OCI-LY1 (cell line): ENCODE measurements around the gene PAX8.

Source experiments
- H2AFZ ChIP-seq: fragments of 200-600 bp; sonication (generic), shearing (Covaris generic); 2 replicates; pipeline ENCODE4 v1.6.0; 2014; ENCODE audit warnings: antibody characterized with exemption, mild to moderate bottlenecking, low read length
- H3F3A ChIP-seq: fragments of 200-600 bp; sonication (generic), shearing (Covaris generic); 2 replicates; pipeline ENCODE4 v1.6.0; 2014; ENCODE audit warnings: mild to moderate bottlenecking, antibody characterized with exemption, low read length, moderate library complexity; ENCODE audit not compliant: insufficient read depth
- H3K27ac ChIP-seq: fragments of 200-600 bp; sonication (generic); 2 replicates; pipeline ENCODE4 v1.5.1; 2014; ENCODE audit warnings: low read length, mixed run types, mild to moderate bottlenecking, low read depth; ENCODE audit not compliant: poor library complexity, severe bottlenecking
- H3K27me3 ChIP-seq: fragments of 200-600 bp; sonication (generic); 2 replicates; pipeline ENCODE4 v1.6.0; 2014; ENCODE audit warnings: antibody characterized with exemption, mild to moderate bottlenecking, low read length, moderate library complexity; ENCODE audit not compliant: insufficient read depth
- H3K36me3 ChIP-seq: fragments of 200-600 bp; sonication (generic); 2 replicates; pipeline ENCODE4 v1.6.1; 2014; ENCODE audit warnings: mild to moderate bottlenecking, antibody characterized with exemption, low read length, moderate library complexity, mixed read lengths; ENCODE audit not compliant: insufficient read depth
- H3K4me1 ChIP-seq: fragments of 200-600 bp; sonication (generic); 2 replicates; pipeline ENCODE4 v1.5.1; 2014; ENCODE audit warnings: mild to moderate bottlenecking, low read length, moderate library complexity; ENCODE audit not compliant: insufficient read depth, severe bottlenecking
- H3K4me2 ChIP-seq: fragments of 200-600 bp; sonication (generic), shearing (Covaris generic); 2 replicates; pipeline ENCODE4 v1.6.1; 2014; ENCODE audit warnings: low read length
- H3K4me3 ChIP-seq: fragments of 200-600 bp; sonication (generic); 2 replicates; pipeline ENCODE4 v1.5.1; 2014; ENCODE audit warnings: low read length, low read depth, mild to moderate bottlenecking, mixed read lengths; ENCODE audit not compliant: poor library complexity, severe bottlenecking
- H3K79me2 ChIP-seq: fragments of 200-600 bp; shearing (Covaris generic); 2 replicates; pipeline ENCODE4 v1.6.1; 2016; ENCODE audit warnings: mixed run types, low read length, mixed read lengths; ENCODE audit not compliant: insufficient read depth
- H3K9ac ChIP-seq: fragments of 200-600 bp; sonication (generic), shearing (Covaris generic); 2 replicates; pipeline ENCODE4 v1.6.1; 2014; ENCODE audit warnings: mild to moderate bottlenecking, low read length, mixed read lengths
- H3K9me2 ChIP-seq: fragments of 200-600 bp; sonication (generic), shearing (Covaris generic); 2 replicates; pipeline ENCODE4 v1.6.1; 2014; ENCODE audit warnings: low read depth, mild to moderate bottlenecking, low read length, mixed read lengths
- H3K9me3 ChIP-seq: fragments of 200-600 bp; shearing (Covaris generic); 2 replicates; pipeline ENCODE4 v1.6.1; 2014; ENCODE audit warnings: low read length, mixed read lengths
- H4K20me1 ChIP-seq: fragments of 200-600 bp; sonication (generic), shearing (Covaris generic); 2 replicates; pipeline ENCODE4 v1.6.0; 2016; ENCODE audit warnings: mild to moderate bottlenecking, low read length; ENCODE audit not compliant: insufficient read depth
- EZH2 ChIP-seq: fragments of 200-600 bp; sonication (generic), shearing (Covaris generic); IDR thresholded peaks from 2 replicates; pipeline ENCODE4 v1.8.0; 2017; ENCODE audit warnings: borderline replicate concordance, mixed run types, mild to moderate bottlenecking, antibody characterized with exemption, low read length, moderate library complexity, mixed read lengths
- TF ChIP-seq, protein P1 (sequence below): fragments of 200-600 bp; sonication (generic), shearing (Covaris generic); IDR thresholded peaks from 2 replicates; pipeline ENCODE4 v1.5.1; 2017; ENCODE audit warnings: mild to moderate bottlenecking, antibody characterized with exemption, low read length, moderate library complexity, mixed read lengths

Gene PAX8

DNA sequence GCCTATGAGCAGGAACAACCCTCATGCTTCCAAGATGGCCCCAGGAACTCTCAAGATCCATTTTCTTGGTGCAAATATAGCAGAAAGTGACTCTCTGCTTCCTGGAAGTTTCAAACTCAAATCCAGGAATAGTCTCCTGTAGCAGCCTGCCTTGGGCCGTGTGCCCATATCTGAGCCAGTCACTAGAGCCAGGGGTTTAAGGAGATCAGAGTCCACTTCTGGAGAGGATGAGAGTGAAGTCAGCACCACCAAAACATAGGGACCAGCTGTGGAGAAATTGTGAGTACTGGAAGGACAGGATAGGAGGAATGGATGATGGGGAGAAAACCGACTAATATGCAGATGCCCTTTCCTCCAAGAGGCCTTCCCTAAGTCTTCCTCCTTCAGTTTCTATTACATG lies 71.7 kb downstream of the PAX8 start:
- no peak for TF ChIP-seq EZH2
- TF ChIP-seq, protein P1, sequence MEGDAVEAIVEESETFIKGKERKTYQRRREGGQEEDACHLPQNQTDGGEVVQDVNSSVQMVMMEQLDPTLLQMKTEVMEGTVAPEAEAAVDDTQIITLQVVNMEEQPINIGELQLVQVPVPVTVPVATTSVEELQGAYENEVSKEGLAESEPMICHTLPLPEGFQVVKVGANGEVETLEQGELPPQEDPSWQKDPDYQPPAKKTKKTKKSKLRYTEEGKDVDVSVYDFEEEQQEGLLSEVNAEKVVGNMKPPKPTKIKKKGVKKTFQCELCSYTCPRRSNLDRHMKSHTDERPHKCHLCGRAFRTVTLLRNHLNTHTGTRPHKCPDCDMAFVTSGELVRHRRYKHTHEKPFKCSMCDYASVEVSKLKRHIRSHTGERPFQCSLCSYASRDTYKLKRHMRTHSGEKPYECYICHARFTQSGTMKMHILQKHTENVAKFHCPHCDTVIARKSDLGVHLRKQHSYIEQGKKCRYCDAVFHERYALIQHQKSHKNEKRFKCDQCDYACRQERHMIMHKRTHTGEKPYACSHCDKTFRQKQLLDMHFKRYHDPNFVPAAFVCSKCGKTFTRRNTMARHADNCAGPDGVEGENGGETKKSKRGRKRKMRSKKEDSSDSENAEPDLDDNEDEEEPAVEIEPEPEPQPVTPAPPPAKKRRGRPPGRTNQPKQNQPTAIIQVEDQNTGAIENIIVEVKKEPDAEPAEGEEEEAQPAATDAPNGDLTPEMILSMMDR, result no peak
- Histone ChIP-seq H3K4me2 (no peak overlapping the region), H3K4me1 (no peaks in the 10 kb centered on the region), H3K9ac (no peak overlapping the region), H3K4me3 (no peak overlapping the region), H2AFZ (no peak overlapping the region), H4K20me1 (no peaks in the 10 kb centered on the region), H3K9me3 (no peaks in the 10 kb centered on the region), H3K27ac (no peak overlapping the region), H3K9me2 (no peaks in the 10 kb centered on the region), H3K36me3 (peaks cover 11% of the 10 kb centered on the region; the same call in 1 of the 2 replicates), H3F3A (no peaks in the 10 kb centered on the region), H3K27me3 (no peaks in the 10 kb centered on the region), H3K79me2 (no peaks in the 10 kb centered on the region)

DNA sequence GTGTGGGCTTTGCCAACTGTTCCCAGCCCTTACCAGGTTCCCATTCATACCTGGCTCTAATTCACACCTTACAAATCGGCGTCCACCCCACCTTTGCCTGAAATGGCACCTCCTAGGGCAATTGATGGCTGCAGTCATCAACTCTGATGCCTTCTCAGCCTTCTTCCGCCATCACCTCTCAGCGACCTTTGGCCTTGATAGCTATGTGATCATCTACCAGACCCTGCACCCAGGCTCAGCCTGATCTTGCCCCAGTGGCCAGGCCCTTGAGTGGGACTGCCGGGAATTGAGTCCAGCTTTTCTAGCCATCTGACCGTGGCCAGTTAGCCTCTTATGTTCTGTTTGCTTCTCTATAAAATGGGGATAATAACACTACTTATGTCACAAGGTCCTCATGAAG lies 72.5 kb downstream of the PAX8 start:
- H3K79me2 ChIP-seq, result no peaks in the 10 kb centered on the region
- TF ChIP-seq, protein P1, result no peak
- TF ChIP-seq EZH2, result no peak
- H3K4me3 ChIP-seq, result no peak overlapping the region
- H4K20me1 ChIP-seq, result no peaks in the 10 kb centered on the region
- no peaks in the 10 kb centered on the region for H3K4me1 ChIP-seq
- H3K4me2 ChIP-seq, result no peak overlapping the region
- no peak overlapping the region for H2AFZ ChIP-seq
- H3K9me2 ChIP-seq, result no peaks in the 10 kb centered on the region
- H3K27ac ChIP-seq, result no peak overlapping the region
- H3F3A ChIP-seq, result no peaks in the 10 kb centered on the region
- no peaks in the 10 kb centered on the region for H3K27me3 ChIP-seq
- peaks cover 18% of the 10 kb centered on the region; the same call in 1 of the 2 replicates for H3K36me3 ChIP-seq
- no peak overlapping the region for H3K9ac ChIP-seq
- H3K9me3 ChIP-seq, result no peaks in the 10 kb centered on the region

DNA sequence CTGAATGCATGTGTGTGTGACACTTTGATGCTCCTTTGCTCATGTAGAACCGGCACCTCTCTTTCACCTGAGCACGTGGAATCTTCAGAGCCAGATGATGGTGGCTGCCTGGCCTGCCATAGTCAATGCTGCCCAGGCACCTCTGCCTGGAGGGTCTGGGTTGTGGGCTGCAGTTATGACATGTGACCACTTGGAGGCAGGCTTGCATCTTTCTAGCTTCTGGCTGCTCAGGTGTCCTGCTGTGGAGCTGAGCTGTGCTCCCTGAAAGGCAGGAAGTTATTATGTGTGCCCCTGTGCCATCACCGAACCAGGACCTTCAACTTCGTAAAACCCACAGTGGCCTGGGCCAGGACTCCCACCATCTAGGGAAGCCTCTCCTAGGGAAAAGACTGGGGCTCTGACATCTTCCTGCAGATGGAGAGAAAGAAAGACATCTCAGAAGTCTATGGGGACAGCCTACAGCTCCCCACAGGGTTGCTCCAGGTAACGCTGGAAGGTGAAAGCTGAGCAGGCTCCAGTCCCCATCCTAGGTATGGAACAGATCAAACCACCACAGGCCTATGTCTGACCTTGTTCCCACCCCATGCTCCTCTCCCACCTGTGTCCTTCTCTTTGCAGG lies 74.7 kb downstream of the PAX8 start:
- Histone ChIP-seq H3K4me3 (no peak overlapping the region), H3K36me3 (peaks cover 40% of the 10 kb centered on the region), H3F3A (no peaks in the 10 kb centered on the region), H2AFZ (no peak overlapping the region), H3K9me3 (no peaks in the 10 kb centered on the region), H3K79me2 (no peaks in the 10 kb centered on the region), H3K27me3 (no peaks in the 10 kb centered on the region), H4K20me1 (no peaks in the 10 kb centered on the region), H3K4me1 (no peaks in the 10 kb centered on the region), H3K9me2 (no peaks in the 10 kb centered on the region), H3K4me2 (no peak overlapping the region), H3K27ac (no peak overlapping the region), H3K9ac (no peak overlapping the region)
- no peak for TF ChIP-seq EZH2
- TF ChIP-seq, protein P1, result peak; percentile 87
